Thoracic aorta endothelial cell (primary cell): ENCODE measurements around the gene METTL3. TPM values are rescaled to one million over a fixed set of nuclear protein-coding genes. Genes with fewer than 3 reads are reported as not detected.

Source experiments
- total RNA-seq: library from RNA; depleted of rRNA; stranded (reverse); fragments of >200 nt; gene quantifications from 2 replicates; pipeline ENCODE4 v1.2.3, GENCODE V29; 2012

Gene METTL3
- 80.7 and 82.2 TPM in 2 replicates for total RNA-seq

DNA sequence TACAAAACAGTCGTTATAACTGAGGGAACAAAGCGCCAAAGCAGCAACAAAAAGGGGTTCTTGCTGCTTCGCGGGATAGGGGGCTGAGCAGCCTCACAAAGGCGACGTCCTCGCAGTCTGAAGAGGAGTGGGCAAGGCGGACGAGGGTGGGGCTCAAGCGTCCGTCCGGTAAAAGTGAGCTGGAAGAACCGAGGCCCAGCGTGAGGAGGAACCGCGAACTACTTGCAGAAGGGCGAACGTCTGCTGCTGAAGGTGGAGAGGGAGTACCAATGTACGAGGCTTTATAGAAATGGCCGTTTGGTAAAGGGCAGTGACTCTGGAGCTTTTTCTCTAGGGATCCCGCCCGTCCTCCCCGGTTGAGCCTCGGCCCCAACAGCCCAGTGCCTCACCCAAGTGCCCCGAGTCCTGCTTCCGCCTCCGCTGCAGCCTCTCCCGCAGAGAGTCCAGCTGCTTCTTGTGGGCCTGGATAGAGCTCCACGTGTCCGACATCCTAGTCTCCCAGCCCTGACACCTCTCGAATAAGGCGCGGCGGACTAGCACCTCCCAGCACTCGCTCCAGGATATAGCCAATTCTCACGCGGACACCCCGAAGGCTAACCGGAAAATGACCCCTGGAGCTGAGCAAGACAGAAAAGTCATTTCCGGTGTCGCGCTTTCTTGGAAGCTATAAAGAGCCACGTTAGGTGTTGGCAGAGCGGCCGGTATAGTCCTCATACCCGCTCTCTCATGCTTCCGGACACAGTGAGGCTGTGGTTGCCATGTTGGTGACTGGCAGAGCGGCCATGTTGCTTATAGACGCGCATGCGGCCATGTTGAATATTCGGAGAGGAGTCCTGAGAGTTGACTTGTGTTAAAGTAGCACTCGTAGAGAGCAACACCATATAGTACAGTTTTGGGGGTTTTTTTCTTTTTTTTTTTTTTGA lies at the start of gene METTL3:
Gene METTL3 (minus strand): TSS at position 606 of the 923 bp plus-strand sequence. CDS start 117 bp downstream, at position 489.

DNA sequence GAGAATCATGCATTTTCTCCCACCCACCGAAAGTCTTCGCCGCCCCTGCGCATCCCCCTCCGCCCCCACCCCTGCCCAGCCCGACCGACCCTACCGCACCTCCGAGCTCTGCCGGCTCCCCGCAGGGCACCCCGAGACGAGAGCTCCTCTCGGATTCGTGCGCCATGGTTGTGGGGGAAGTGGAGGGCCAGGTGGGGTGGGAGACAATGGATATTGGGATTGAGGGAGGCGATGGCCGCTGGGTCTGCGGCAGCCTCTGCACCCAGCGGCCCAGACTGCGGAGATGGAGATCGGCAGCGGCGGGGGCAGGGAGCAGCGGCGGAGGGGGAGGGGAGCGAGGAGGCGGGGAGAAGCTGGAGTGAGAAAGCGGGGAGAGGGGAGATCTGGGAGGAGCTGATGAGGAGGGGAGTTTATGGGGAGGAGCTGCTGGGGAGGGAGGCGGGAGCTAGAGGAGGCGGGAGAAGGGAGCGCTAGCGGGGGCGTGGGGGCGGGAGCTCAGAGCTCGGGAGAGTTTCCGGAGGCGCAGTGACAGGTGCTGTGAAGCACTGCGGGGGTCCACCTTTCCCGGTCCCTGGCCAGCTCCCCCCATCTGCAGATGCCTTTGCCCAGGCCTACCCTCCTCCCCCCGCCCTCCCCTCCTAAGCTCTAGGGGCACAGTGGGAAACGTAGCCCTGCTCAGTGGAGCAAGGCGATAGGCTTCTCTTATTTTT lies 15.0 kb upstream of the METTL3 start, which contains the start of gene SALL2:
Gene SALL2 (minus strand): TSS at position 385 of the 710 bp plus-strand sequence. CDS start 219 bp downstream, at position 166.

DNA sequence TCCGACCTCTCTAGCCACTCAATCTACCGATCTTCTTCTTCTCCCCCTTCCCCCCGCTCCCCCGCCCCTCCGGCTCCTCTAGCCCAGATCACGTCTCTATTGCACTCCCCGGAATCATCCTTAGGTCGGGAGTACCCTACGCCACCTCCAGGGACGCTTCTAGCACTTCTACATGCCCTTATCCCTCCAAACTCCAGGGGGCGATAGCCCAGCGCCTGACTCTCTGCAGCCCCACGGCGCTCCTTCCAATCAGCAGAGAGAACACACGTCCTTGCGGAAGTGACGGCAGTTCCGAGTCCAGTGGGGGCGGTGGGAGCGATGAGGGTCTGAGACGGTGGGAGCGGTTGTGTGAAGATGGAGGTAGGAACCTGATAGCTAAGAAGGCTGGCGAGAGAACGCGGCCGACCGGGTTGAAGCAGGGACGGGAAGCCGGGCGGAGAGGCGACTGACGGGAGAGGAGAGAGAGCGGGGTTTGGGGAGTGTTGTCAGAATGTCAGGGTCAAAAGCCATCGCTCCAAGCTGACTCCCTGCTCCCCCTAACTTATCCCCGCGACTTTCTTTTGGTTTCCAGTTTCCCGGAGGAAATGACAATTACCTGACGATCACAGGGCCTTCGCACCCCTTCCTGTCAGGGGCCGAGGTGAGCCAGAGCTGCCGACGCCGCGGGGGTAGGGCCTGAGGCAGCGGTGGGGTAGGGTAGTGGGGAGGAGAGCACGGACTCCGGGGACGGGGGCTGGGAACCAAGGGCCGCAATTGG lies 34.0 kb downstream of the METTL3 start, which contains the start of the genes RAB2B and TOX4:
Gene RAB2B (minus strand): TSS at position 35 of the 757 bp plus-strand sequence. CDS start 87 bp downstream, outside the sequence.
Gene TOX4 (plus strand): TSS at position 271 of the 757 bp plus-strand sequence. CDS start 84 bp downstream, at position 355.

DNA sequence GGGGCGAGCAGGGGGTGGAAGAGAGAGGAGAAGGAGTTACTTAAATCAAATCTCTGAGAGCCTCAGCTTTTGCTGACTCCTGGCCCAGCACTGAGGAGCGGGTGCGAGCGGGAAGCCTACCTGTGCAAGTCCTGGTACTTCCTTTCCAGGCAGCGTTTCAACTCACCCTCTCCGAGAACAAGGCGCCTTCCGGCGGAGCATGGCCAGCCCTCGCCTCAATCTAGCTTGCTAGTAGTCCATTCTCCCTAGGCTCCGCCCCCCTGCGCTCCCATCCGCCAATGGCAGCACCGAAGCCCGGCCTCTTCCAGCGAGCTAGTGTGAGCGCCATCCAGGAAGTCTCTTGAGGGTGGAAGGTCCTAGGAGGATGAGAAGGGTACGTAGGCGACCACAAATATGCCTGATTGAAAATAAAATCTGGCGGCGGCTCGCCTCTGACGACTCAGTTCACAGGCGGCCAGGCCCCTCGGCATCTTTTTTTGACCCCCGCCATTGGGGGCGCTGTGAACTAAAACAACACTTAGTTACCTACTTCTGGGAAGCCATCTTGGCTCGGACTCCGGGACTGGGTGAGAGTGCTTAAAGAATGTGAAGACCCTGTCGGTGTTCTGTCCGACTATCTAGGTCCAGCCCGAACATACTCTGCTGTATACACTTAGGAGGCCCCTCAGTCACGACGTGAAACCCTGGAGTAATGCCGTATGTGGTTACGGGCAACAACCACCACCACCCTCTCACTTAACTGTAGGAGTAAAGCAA lies 55.0 kb downstream of the METTL3 start, which contains the start of gene CHD8:
Gene CHD8 (minus strand): TSS at position 212 of the 756 bp plus-strand sequence. CDS start 24,480 bp downstream, outside the sequence.

Other genes starting within 250 kb of the METTL3 start
- gene HNRNPC, start 241.9 kb downstream of the METTL3 start, total RNA-seq = 884 and 933 TPM in 2 replicates
- gene RPGRIP1, start 231.3 kb downstream of the METTL3 start, total RNA-seq = not detected in 2 replicates
- 115 and 125 TPM in 2 replicates for gene SUPT16H, start 127.3 kb downstream of the METTL3 start, total RNA-seq
- gene CHD8, start 55.2 kb downstream of the METTL3 start, total RNA-seq = 78.2 and 80.3 TPM in 2 replicates
- gene RAB2B, start 34.4 kb downstream of the METTL3 start, total RNA-seq = 28.7 and 30.2 TPM in 2 replicates
- gene TOX4, start 34.1 kb downstream of the METTL3 start, total RNA-seq = 37.6 and 49.0 TPM in 2 replicates
- gene SALL2, start 15.0 kb upstream of the METTL3 start, total RNA-seq = 1.9 and 3.4 TPM in 2 replicates
- gene OR10G3, start 68.7 kb upstream of the METTL3 start, total RNA-seq = not detected in 2 replicates
- gene OR10G2, start 123.6 kb upstream of the METTL3 start, total RNA-seq = not detected in 2 replicates
- gene OR4E2, start 142.5 kb upstream of the METTL3 start, total RNA-seq = not detected in 2 replicates
- not detected in 2 replicates for gene OR4E1, start 162.5 kb upstream of the METTL3 start, total RNA-seq